A673 (cell line): Measurements from ENCODE around the gene RCBTB2. TPM values are rescaled to one million over a fixed set of nuclear protein-coding genes. Genes with fewer than 3 reads are reported as not detected.

Experiments
- BruUV-seq: library from RNA; stranded (reverse); fragments of 400-500 nt; replicated peaks from 2 replicates; lab custom pipeline; 2021; lab: Mats Ljungman, UMichigan
- CTCF ChIA-PET: fragments of 300-600 bp; sonication (Branson Sonifier 250); formaldehyde crosslinking; loops from one replicate; lab custom pipeline; 2022; ENCODE audit warnings: antibody characterized with exemption; lab: Charles Lee
- POLR2A ChIA-PET: fragments of 300-600 bp; sonication (Branson Sonifier 250); formaldehyde crosslinking; loops from one replicate; lab custom pipeline; 2022; ENCODE audit warnings: antibody characterized with exemption; ENCODE audit not compliant: low non-redundant PET; lab: Charles Lee
- DNase-seq: peaks from one replicate; pipeline ENCODE4 v3.0.0-alpha.2; 2015; ENCODE audit warnings: low spot score
- H3K27ac ChIP-seq: fragments of 200-600 bp; sonication (generic); 2 replicates; pipeline ENCODE4 v1.5.1; 2016; ENCODE audit warnings: mixed run types, low read depth, mild to moderate bottlenecking, mixed read lengths, antibody characterized with exemption, low read length; ENCODE audit not compliant: poor library complexity, severe bottlenecking
- H3K27me3 ChIP-seq: fragments of 200-600 bp; sonication (generic); replicated peaks from 2 replicates; pipeline ENCODE4 v1.6.1; 2017; ENCODE audit warnings: mixed run types, low read depth, mild to moderate bottlenecking, mixed read lengths, antibody characterized with exemption, low read length; ENCODE audit not compliant: insufficient read depth, poor library complexity
- H3K36me3 ChIP-seq: fragments of 200-600 bp; sonication (generic); 2 replicates; pipeline ENCODE4 v1.6.1; 2016; ENCODE audit warnings: mixed run types, mild to moderate bottlenecking, mixed read lengths, antibody characterized with exemption, low read length; ENCODE audit not compliant: insufficient read depth, poor library complexity, severe bottlenecking
- H3K4me1 ChIP-seq: fragments of 200-600 bp; sonication (generic); 2 replicates; pipeline ENCODE4 v1.6.1; 2017; ENCODE audit warnings: mixed run types, mild to moderate bottlenecking, mixed read lengths, antibody characterized with exemption, low read length; ENCODE audit not compliant: insufficient read depth, poor library complexity, severe bottlenecking
- H3K4me3 ChIP-seq: fragments of 200-600 bp; sonication (generic); 2 replicates; pipeline ENCODE4 v1.5.1; 2016; ENCODE audit warnings: low read depth, mixed run types, mild to moderate bottlenecking, mixed read lengths, low read length; ENCODE audit not compliant: poor library complexity, severe bottlenecking
- H3K9me3 ChIP-seq: fragments of 200-600 bp; sonication (generic); 2 replicates; pipeline ENCODE4 v1.6.1; 2016; ENCODE audit warnings: mixed run types, low read depth, mild to moderate bottlenecking, mixed read lengths, antibody characterized with exemption, low read length; ENCODE audit not compliant: poor library complexity, severe bottlenecking
- EZH2 ChIP-seq: fragments of 200-600 bp; sonication (generic); IDR thresholded peaks from 2 replicates; pipeline ENCODE4 v1.6.1; 2017; ENCODE audit warnings: borderline replicate concordance, low read depth, mild to moderate bottlenecking, mixed read lengths, antibody characterized with exemption, low read length; ENCODE audit not compliant: poor library complexity, severe bottlenecking
- intact Hi-C: fragments of 100-400 bp; cut with micrococcal nuclease; formaldehyde crosslinking; loops from one replicate; pipeline ENCODE4 v1.10.0; 2022; ENCODE audit not compliant: unreplicated experiment
- total RNA-seq: library from RNA; stranded (reverse); gene quantifications from 2 replicates; pipeline ENCODE4 v1.2.3, GENCODE V29; 2021
- TF ChIP-seq, protein P1 (sequence below): fragments of 300-800, 200-600 bp; sonication (generic); conservative IDR thresholded peaks from 2 replicates; pipeline ENCODE4 v1.5.1; 2017; ENCODE audit warnings: low read depth, mild to moderate bottlenecking, antibody characterized with exemption, low read length, moderate library complexity, mixed read lengths

Gene RCBTB2
- total RNA-seq, 1 experiment from 2014 or later: 6.3 TPM

DNA sequence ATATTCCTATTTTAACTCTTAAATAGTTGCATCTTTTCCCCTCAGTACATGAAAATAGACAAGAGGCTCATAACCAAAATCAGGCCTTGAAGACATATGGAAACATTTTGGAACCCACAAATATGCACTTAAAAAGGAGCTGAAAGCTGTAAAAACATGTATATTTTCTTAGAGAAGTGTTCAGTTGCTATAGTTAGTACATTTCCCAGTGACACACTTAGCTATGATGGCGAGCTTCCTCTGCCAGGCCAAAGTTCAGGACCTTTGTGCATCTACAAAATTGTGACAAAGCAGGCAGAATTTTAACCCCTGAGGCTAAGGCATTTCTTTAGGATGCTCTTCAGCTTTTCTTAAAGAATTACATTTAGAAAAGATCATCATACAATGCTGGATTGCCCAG lies 54.5 kb downstream of the RCBTB2 start:
- H3K27ac ChIP-seq: no peak overlapping the region
- H3K36me3 ChIP-seq: no peaks in the 10 kb centered on the region
- no peaks in the 10 kb centered on the region for H3K4me1 ChIP-seq
- POLR2A ChIA-PET: no interaction called here
- BruUV-seq: no TSS peak
- DNase-seq: no peak
- no peak for TF ChIP-seq EZH2
- TF ChIP-seq, protein P1, sequence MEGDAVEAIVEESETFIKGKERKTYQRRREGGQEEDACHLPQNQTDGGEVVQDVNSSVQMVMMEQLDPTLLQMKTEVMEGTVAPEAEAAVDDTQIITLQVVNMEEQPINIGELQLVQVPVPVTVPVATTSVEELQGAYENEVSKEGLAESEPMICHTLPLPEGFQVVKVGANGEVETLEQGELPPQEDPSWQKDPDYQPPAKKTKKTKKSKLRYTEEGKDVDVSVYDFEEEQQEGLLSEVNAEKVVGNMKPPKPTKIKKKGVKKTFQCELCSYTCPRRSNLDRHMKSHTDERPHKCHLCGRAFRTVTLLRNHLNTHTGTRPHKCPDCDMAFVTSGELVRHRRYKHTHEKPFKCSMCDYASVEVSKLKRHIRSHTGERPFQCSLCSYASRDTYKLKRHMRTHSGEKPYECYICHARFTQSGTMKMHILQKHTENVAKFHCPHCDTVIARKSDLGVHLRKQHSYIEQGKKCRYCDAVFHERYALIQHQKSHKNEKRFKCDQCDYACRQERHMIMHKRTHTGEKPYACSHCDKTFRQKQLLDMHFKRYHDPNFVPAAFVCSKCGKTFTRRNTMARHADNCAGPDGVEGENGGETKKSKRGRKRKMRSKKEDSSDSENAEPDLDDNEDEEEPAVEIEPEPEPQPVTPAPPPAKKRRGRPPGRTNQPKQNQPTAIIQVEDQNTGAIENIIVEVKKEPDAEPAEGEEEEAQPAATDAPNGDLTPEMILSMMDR: no peak
- intact Hi-C loops: no loop called here
- CTCF ChIA-PET: no interaction called here
- H3K27me3 ChIP-seq: no peaks in the 10 kb centered on the region
- H3K9me3 ChIP-seq: no peaks in the 10 kb centered on the region
- no peak overlapping the region for H3K4me3 ChIP-seq

DNA sequence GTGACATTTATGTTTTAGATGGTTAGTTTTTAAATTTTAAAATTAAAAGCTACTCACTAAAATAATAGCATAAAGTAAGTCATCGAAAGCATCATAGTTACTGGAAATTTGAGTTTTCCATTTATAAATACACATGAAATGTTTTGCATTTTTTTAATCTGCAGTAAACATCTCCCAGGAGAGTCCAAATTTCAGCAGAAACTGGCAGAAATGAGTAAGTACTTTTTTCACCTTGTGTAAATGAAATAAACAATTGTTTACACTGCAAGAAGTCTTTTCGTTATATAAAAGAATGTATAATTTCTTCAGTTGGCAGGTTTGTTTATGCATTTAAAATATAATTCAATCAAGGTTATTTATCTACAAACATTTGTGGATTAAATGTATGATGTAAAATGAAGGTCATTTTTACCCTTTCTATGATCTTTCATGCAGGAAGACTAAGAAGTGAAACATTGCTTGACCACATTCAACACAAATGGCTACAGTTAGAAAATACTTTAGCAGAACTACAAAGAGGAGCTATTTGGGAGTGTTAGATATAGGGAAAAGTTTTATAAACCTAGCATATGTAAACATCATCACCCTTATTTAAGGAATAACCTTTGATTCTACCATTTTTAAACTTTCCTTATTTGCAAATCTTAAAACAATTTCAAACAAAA lies 55.6 kb downstream of the RCBTB2 start:
- no peak for TF ChIP-seq EZH2
- no peaks in the 10 kb centered on the region for H3K27me3 ChIP-seq
- no peaks in the 10 kb centered on the region for H3K9me3 ChIP-seq
- BruUV-seq: no TSS peak
- ChIA-PET POLR2A (no interaction called here), CTCF (interaction anchor here (0.7 kb wide), 1 partner anchor 103 kb away, joined by 5 read pairs; no protein-coding TSS in a partner anchor)
- intact Hi-C loops: no loop called here
- no peak overlapping the region for H3K4me3 ChIP-seq
- no peak overlapping the region for H3K27ac ChIP-seq
- DNase-seq: no peak
- no peaks in the 10 kb centered on the region for H3K4me1 ChIP-seq
- H3K36me3 ChIP-seq: no peaks in the 10 kb centered on the region

DNA sequence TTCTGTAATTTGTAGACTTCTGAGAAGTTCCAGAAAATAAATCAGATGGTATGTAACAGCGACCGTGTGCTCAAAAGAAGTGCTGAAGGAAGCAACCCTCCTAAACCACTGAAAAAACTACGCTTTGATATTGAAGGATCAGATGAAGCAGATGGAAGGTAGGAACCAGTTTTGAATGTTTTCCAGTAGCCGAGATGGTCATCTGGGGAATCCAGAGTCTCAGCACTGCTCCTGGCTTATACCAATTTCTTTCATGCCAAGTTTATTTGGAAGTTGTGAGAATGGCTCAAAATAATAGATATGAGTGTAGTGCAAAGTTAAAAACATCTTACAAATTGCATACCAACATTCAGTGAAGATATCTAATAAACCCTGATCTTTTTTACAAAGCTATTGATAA lies 56.2 kb downstream of the RCBTB2 start:
- intact Hi-C loops: no loop called here
- Histone ChIP-seq H3K27me3 (no peaks in the 10 kb centered on the region), H3K9me3 (no peaks in the 10 kb centered on the region), H3K4me3 (no peak overlapping the region), H3K27ac (no peak overlapping the region), H3K4me1 (no peaks in the 10 kb centered on the region), H3K36me3 (no peaks in the 10 kb centered on the region)
- TF ChIP-seq, protein P1: no peak
- no peak for TF ChIP-seq EZH2
- DNase-seq: no peak
- ChIA-PET POLR2A (no interaction called here), CTCF (interaction anchor here (0.7 kb wide), 1 partner anchor 103 kb away, joined by 5 read pairs; no protein-coding TSS in a partner anchor)
- BruUV-seq: no TSS peak

DNA sequence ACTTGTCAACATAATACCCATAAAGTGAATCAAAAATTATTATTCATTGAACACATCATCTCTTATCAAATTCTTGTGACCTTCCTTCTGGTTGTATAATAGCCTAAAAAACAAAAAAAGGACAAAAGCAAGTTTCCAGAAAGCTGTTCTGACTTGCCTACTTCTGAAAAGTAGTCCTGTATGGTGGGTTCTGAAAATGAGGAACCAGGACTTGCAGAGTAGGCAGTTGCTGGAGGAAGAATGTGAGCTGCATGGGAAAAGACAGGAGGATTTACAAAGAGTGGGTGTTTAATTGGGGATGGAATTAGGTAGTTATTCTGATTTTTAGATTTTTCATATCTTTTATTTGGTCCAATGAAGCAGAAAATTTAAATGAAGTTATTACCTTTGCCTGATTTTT lies 56.7 kb downstream of the RCBTB2 start:
- DNase-seq: no peak
- H3K27ac ChIP-seq: no peak overlapping the region
- POLR2A ChIA-PET: no interaction called here
- H3K36me3 ChIP-seq: no peaks in the 10 kb centered on the region
- no peak overlapping the region for H3K4me3 ChIP-seq
- no peaks in the 10 kb centered on the region for H3K9me3 ChIP-seq
- CTCF ChIA-PET: no interaction called here
- intact Hi-C loops: no loop called here
- TF ChIP-seq, protein P1: no peak
- no peak for TF ChIP-seq EZH2
- H3K27me3 ChIP-seq: no peaks in the 10 kb centered on the region
- H3K4me1 ChIP-seq: no peaks in the 10 kb centered on the region
- BruUV-seq: no TSS peak
